GM12878 (cell line): ENCODE measurements around the gene PRPF40B. TPM values are rescaled to one million over a fixed set of nuclear protein-coding genes. Genes with fewer than 3 reads are reported as not detected.

Source experiments
- ATF2 ChIP-seq: IDR thresholded peaks from 2 replicates; pipeline ENCODE4 v1.6.1; 2012; ENCODE audit warnings: low read length, inconsistent platforms
- BCL11A ChIP-seq: IDR thresholded peaks from 2 replicates; pipeline ENCODE4 v1.6.1; 2011; ENCODE audit warnings: low read depth, low read length
- EZH2 ChIP-seq: IDR thresholded peaks from 2 replicates; pipeline ENCODE4 v1.6.1; 2012; ENCODE audit warnings: low read depth, mild to moderate bottlenecking, control low read depth, inconsistent platforms, low read length, borderline replicate concordance; ENCODE audit not compliant: control insufficient read depth
- IRF3 ChIP-seq: fragments of 450-650 bp; IDR thresholded peaks from 2 replicates; pipeline ENCODE4 v1.6.1; 2014; ENCODE audit warnings: mild to moderate bottlenecking
- JUNB ChIP-seq: IDR thresholded peaks from 2 replicates; pipeline ENCODE4 v1.6.1; 2016; ENCODE audit warnings: antibody characterized with exemption, mild to moderate bottlenecking
- KLF5 ChIP-seq: fragments of 450-650 bp; IDR thresholded peaks from 2 replicates; pipeline ENCODE4 v1.6.1; 2014; ENCODE audit warnings: mild to moderate bottlenecking; ENCODE audit not compliant: partially characterized antibody
- MXI1 ChIP-seq: fragments of 150-350 bp; IDR thresholded peaks from 2 replicates; pipeline ENCODE4 v1.6.1; 2011; ENCODE audit warnings: low read depth, mild to moderate bottlenecking, inconsistent platforms, low read length, improper control_type of control experiment
- PBX3 ChIP-seq: IDR thresholded peaks from 2 replicates; pipeline ENCODE4 v1.6.1; 2011; ENCODE audit warnings: mild to moderate bottlenecking, low read depth, low read length, moderate library complexity; ENCODE audit not compliant: insufficient replicate concordance
- RELB ChIP-seq: fragments of 450-650 bp; IDR thresholded peaks from 2 replicates; pipeline ENCODE4 v1.6.1; 2017; ENCODE audit warnings: low read depth, mild to moderate bottlenecking, moderate library complexity
- TCF3 ChIP-seq: IDR thresholded peaks from 2 replicates; pipeline ENCODE4 v1.6.1; 2012; ENCODE audit warnings: low read depth, mild to moderate bottlenecking, low read length, borderline replicate concordance; ENCODE audit not compliant: insufficient read depth
- ZBED1 ChIP-seq: IDR thresholded peaks from 2 replicates; pipeline ENCODE4 v1.6.1; 2016; ENCODE audit warnings: borderline replicate concordance
- ZNF592 ChIP-seq: fragments of 450-650 bp; IDR thresholded peaks from 2 replicates; pipeline ENCODE4 v1.6.1; 2017; ENCODE audit warnings: mild to moderate bottlenecking, moderate library complexity
- ZNF622 ChIP-seq: fragments of 450-650 bp; IDR thresholded peaks from 2 replicates; pipeline ENCODE4 v1.6.1; 2017; ENCODE audit warnings: mild to moderate bottlenecking, inconsistent platforms
- ZNF687 ChIP-seq: fragments of 450-650 bp; IDR thresholded peaks from 2 replicates; pipeline ENCODE4 v1.6.1; 2017; ENCODE audit warnings: mild to moderate bottlenecking, moderate library complexity
- polyA plus RNA-seq, 11 experiments: library from polyadenylated mRNA; depleted of rRNA in 4 of 11; unstranded in 6 of 11; stranded (reverse) in 5 of 11; fragments of >200 nt; fragmentation: Nextera tagmentation in 4 of 11; fragmentation: Illumina TruSeq in 1 of 11; extraction: Ambion mirVana in 4 of 11; extraction: Trizol in 1 of 11; gene quantifications; 1 replicate in 1 of 11; 2 replicates in 10 of 11; pipeline versions ENCODE4 v1.2.1 to v1.2.3, GENCODE V29; 2011 to 2016; ENCODE audit warnings: inconsistent platforms in 2 of 11, missing spikeins in 2 of 11, low read depth in 1 of 11
- total RNA-seq, 4 experiments: library from RNA; depleted of rRNA in 3 of 4; stranded (reverse); fragments of >200 nt in 3 of 4; fragmentation: Illumina TruSeq in 1 of 4; extraction: Trizol in 1 of 4; gene quantifications; 2 replicates each; pipeline versions ENCODE4 v1.2.1 to v1.2.3, GENCODE V29; 2013 to 2021

PRPF40B gene
- total and polyA plus RNA-seq, 10 of the 15 experiments (the other 5 are each of a cell fraction or from before 2014, with no cell fraction given): 0.31 to 17.9 (median 7.3) TPM

- TF ChIP-seq ATF2: peak; percentile 85
- TF ChIP-seq BCL11A: peak; percentile 81
- peak; percentile 22 for TF ChIP-seq KLF5
- peak; percentile 56; the same call in 1 of the 2 replicates for TF ChIP-seq MXI1
- TF ChIP-seq JUNB: peak; percentile 45
- peak; percentile 85 for TF ChIP-seq ZNF687
- TF ChIP-seq ZBED1: peak; percentile 90; the same call in 1 of the 2 replicates
- TF ChIP-seq PBX3: peak; percentile 76
- TF ChIP-seq RELB: peak; percentile 70
- TF ChIP-seq ZNF622: no peak
- no peak for TF ChIP-seq ZNF592
- no peak for TF ChIP-seq EZH2
- no peak for TF ChIP-seq IRF3
- TF ChIP-seq TCF3: peak; percentile 73; the same call in 1 of the 2 replicates
Observed at GRCh38 chr12:49662998-49663843, 39.9 kb downstream of the PRPF40B start (continued).
